ENCODE data around the gene AATK. TPM values are rescaled to one million over a fixed set of nuclear protein-coding genes. Genes with fewer than 3 reads are reported as not detected.

The AATK gene
- total and polyA plus RNA-seq, 3 experiments from 2014 or later: 0.29 to 0.55 TPM; not detected in 1

GRCh38 chr17:81188491-81188840 lies 22.4 kb upstream of the AATK start:
- CTCF ChIA-PET: interaction anchor here (0.9 kb wide), 1 partner anchor 17 kb away, joined by 3 read pairs; no protein-coding TSS in a partner anchor
- H3K4me3 Mint-ChIP-seq: no peak overlapping the region
- DNase-seq: no peak
- H3K27me3 Mint-ChIP-seq: peaks cover 0 to 8% of the 10 kb centered on the region in 2 donors
- Histone ChIP-seq H3K27me3 (ENCODE audit: insufficient read depth, low read length, poor library complexity, severe bottlenecking) (no peaks in the 10 kb centered on the region), H3K4me1 (ENCODE audit: insufficient read depth, low read length) (no peaks in the 10 kb centered on the region), H3K36me3 (ENCODE audit: insufficient read depth, low read length) (no peaks in the 10 kb centered on the region), H3K9me3 (ENCODE audit: low read length) (no peaks in the 10 kb centered on the region), H3K27ac (ENCODE audit: low read depth, low read length) (no peak overlapping the region), H3K4me3 (ENCODE audit: low read length) (no peak overlapping the region)
- no peaks in the 10 kb centered on the region for H3K4me1 Mint-ChIP-seq
- H3K36me3 Mint-ChIP-seq: no peaks in the 10 kb centered on the region
- H3K27ac Mint-ChIP-seq: no peak overlapping the region
- POLR2A ChIA-PET: interaction anchor here (0.6 kb wide), 1 partner anchor 710 kb away, joined by 10 read pairs; no protein-coding TSS in a partner anchor
- H3K9me3 Mint-ChIP-seq: no peaks in the 10 kb centered on the region

GRCh38 chr17:81187586-81188490 lies 21.8 kb upstream of the AATK start:
- Histone ChIP-seq H3K27ac (ENCODE audit: low read depth, low read length) (no peak overlapping the region), H3K9me3 (ENCODE audit: low read length) (no peaks in the 10 kb centered on the region), H3K4me3 (ENCODE audit: low read length) (no peak overlapping the region), H3K4me1 (ENCODE audit: insufficient read depth, low read length) (no peaks in the 10 kb centered on the region), H3K36me3 (ENCODE audit: insufficient read depth, low read length) (no peaks in the 10 kb centered on the region), H3K27me3 (ENCODE audit: insufficient read depth, low read length, poor library complexity, severe bottlenecking) (no peaks in the 10 kb centered on the region)
- Mint-ChIP-seq H3K27me3 (peaks cover under 1 to 8% of the 10 kb centered on the region in 2 donors), H3K27ac (no peak overlapping the region), H3K4me1 (no peaks in the 10 kb centered on the region), H3K4me3 (no peak overlapping the region), H3K9me3 (no peaks in the 10 kb centered on the region), H3K36me3 (no peaks in the 10 kb centered on the region)
- ChIA-PET CTCF (no interaction called here), POLR2A (no interaction called here)
- no peak for DNase-seq

GRCh38 chr17:81187120-81187519 lies 21.1 kb upstream of the AATK start:
- H3K4me3 ChIP-seq (ENCODE audit: low read length): no peak overlapping the region
- no peak overlapping the region for H3K27ac ChIP-seq (ENCODE audit: low read depth, low read length)
- no peaks in the 10 kb centered on the region for H3K4me1 ChIP-seq (ENCODE audit: insufficient read depth, low read length)
- Mint-ChIP-seq H3K27ac (no peak overlapping the region), H3K9me3 (no peaks in the 10 kb centered on the region), H3K4me3 (no peak overlapping the region), H3K36me3 (no peaks in the 10 kb centered on the region), H3K27me3 (peaks cover 2 to 8% of the 10 kb centered on the region in 2 donors), H3K4me1 (no peaks in the 10 kb centered on the region)
- H3K36me3 ChIP-seq (ENCODE audit: insufficient read depth, low read length): no peaks in the 10 kb centered on the region
- H3K9me3 ChIP-seq (ENCODE audit: low read length): no peaks in the 10 kb centered on the region
- H3K27me3 ChIP-seq (ENCODE audit: insufficient read depth, low read length, poor library complexity, severe bottlenecking): no peaks in the 10 kb centered on the region
- ChIA-PET CTCF (no interaction called here), POLR2A (no interaction called here)
- no peak for DNase-seq

GRCh38 chr17:81186203-81186602 lies 20.2 kb upstream of the AATK start:
- no peaks in the 10 kb centered on the region for H3K4me1 ChIP-seq (ENCODE audit: insufficient read depth, low read length)
- peaks cover 2 to 8% of the 10 kb centered on the region in 2 donors for H3K27me3 Mint-ChIP-seq
- POLR2A ChIA-PET: no interaction called here
- no peak overlapping the region for H3K4me3 Mint-ChIP-seq
- H3K9me3 ChIP-seq (ENCODE audit: low read length): no peaks in the 10 kb centered on the region
- no peaks in the 10 kb centered on the region for H3K9me3 Mint-ChIP-seq
- DNase-seq: no peak
- no peaks in the 10 kb centered on the region for H3K27me3 ChIP-seq (ENCODE audit: insufficient read depth, low read length, poor library complexity, severe bottlenecking)
- H3K36me3 ChIP-seq (ENCODE audit: insufficient read depth, low read length): no peaks in the 10 kb centered on the region
- no peak overlapping the region for H3K27ac Mint-ChIP-seq
- no peak overlapping the region for H3K27ac ChIP-seq (ENCODE audit: low read depth, low read length)
- no peaks in the 10 kb centered on the region for H3K36me3 Mint-ChIP-seq
- H3K4me1 Mint-ChIP-seq: no peaks in the 10 kb centered on the region
- H3K4me3 ChIP-seq (ENCODE audit: low read length): no peak overlapping the region
- CTCF ChIA-PET: no interaction called here

DNA sequence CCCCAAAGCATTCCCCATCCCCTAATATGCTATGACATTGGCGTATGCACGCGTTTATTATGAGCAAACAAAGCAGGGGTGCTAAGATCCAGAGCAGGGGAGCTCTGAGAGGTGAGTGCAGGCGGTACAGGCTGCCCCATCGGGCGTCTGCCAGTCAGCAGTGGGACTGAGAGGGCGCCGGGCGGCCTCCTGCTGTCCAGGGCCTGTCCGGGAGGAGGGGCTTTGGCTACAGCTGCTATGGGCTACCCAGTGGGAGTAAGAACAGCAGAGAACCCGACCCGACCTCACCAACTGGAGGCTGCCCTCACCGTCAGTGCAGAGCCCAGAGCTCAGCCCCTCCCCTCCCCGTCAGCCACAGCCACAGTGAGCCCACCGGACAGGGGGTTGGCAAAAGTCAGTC lies 18.5 kb upstream of the AATK start:
- Histone ChIP-seq H3K27ac (ENCODE audit: low read depth, low read length) (no peak overlapping the region), H3K36me3 (ENCODE audit: insufficient read depth, low read length) (no peaks in the 10 kb centered on the region), H3K4me3 (ENCODE audit: low read length) (no peak overlapping the region), H3K9me3 (ENCODE audit: low read length) (no peaks in the 10 kb centered on the region), H3K4me1 (ENCODE audit: insufficient read depth, low read length) (no peaks in the 10 kb centered on the region), H3K27me3 (ENCODE audit: insufficient read depth, low read length, poor library complexity, severe bottlenecking) (no peaks in the 10 kb centered on the region)
- no peak overlapping the region for H3K4me3 Mint-ChIP-seq
- POLR2A ChIA-PET: no interaction called here
- no peaks in the 10 kb centered on the region for H3K36me3 Mint-ChIP-seq
- H3K4me1 Mint-ChIP-seq: no peaks in the 10 kb centered on the region
- no peak for DNase-seq
- CTCF ChIA-PET: no interaction called here
- no peaks in the 10 kb centered on the region for H3K9me3 Mint-ChIP-seq
- peaks cover 2 to 8% of the 10 kb centered on the region in 2 donors for H3K27me3 Mint-ChIP-seq
- H3K27ac Mint-ChIP-seq: peak overlapping the region in 1 of 8 donors; percentile 17

DNA sequence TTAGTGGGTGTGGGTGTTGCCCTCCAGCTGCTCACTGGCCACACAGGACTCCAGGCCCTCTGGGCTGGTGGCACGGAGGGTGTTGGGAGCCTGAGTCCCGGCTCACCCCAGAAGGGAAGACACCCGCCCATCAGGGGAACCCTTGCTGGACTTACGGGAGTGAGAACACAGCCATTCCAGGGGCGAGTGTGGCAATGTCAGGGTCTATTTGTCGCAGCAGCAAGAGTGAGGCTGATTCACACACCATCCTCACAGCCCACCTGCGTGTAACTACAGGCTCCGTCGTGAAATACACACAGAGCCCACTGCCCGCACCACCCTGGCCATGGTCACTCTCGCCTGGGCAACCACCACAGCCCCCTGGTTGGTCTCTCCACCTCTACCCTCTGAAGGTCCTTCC lies 17.8 kb upstream of the AATK start:
- DNase-seq: no peak
- no peak overlapping the region for H3K27ac Mint-ChIP-seq
- no peaks in the 10 kb centered on the region for H3K36me3 Mint-ChIP-seq
- Histone ChIP-seq H3K27ac (ENCODE audit: low read depth, low read length) (no peak overlapping the region), H3K36me3 (ENCODE audit: insufficient read depth, low read length) (no peaks in the 10 kb centered on the region), H3K4me3 (ENCODE audit: low read length) (no peak overlapping the region), H3K4me1 (ENCODE audit: insufficient read depth, low read length) (no peaks in the 10 kb centered on the region), H3K9me3 (ENCODE audit: low read length) (no peaks in the 10 kb centered on the region), H3K27me3 (ENCODE audit: insufficient read depth, low read length, poor library complexity, severe bottlenecking) (no peaks in the 10 kb centered on the region)
- CTCF ChIA-PET: no interaction called here
- no peaks in the 10 kb centered on the region for H3K4me1 Mint-ChIP-seq
- POLR2A ChIA-PET: no interaction called here
- H3K9me3 Mint-ChIP-seq: no peaks in the 10 kb centered on the region
- no peak overlapping the region for H3K4me3 Mint-ChIP-seq
- peaks cover 2 to 8% of the 10 kb centered on the region in 2 donors for H3K27me3 Mint-ChIP-seq

DNA sequence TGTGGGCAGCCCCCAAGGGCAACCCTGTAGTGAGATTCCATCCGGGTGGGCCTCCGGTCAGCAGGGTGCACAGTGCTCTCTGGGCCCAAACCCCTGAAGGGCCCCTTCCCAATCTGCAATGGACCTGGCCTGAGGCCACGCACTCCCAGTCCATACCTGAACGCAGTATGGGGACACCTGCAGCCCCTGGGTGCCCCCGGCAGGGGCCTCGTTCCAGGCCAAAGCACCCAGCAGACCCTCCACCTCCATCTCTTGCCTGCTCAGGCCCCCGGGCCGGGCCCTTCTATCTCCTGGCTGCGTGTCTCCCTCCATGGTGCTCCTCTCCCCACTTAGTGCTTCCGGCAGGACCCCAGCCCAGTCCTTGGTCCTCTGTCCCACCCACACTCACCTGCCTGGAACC lies 17.3 kb upstream of the AATK start:
- peaks cover 2 to 8% of the 10 kb centered on the region in 2 donors for H3K27me3 Mint-ChIP-seq
- DNase-seq: no peak
- H3K36me3 Mint-ChIP-seq: no peaks in the 10 kb centered on the region
- no peak overlapping the region for H3K27ac Mint-ChIP-seq
- Histone ChIP-seq H3K36me3 (ENCODE audit: insufficient read depth, low read length) (no peaks in the 10 kb centered on the region), H3K4me1 (ENCODE audit: insufficient read depth, low read length) (no peaks in the 10 kb centered on the region), H3K27me3 (ENCODE audit: insufficient read depth, low read length, poor library complexity, severe bottlenecking) (no peaks in the 10 kb centered on the region), H3K27ac (ENCODE audit: low read depth, low read length) (no peak overlapping the region), H3K9me3 (ENCODE audit: low read length) (no peaks in the 10 kb centered on the region), H3K4me3 (ENCODE audit: low read length) (no peak overlapping the region)
- H3K9me3 Mint-ChIP-seq: no peaks in the 10 kb centered on the region
- CTCF ChIA-PET: no interaction called here
- POLR2A ChIA-PET: no interaction called here
- no peaks in the 10 kb centered on the region for H3K4me1 Mint-ChIP-seq
- no peak overlapping the region for H3K4me3 Mint-ChIP-seq

DNA sequence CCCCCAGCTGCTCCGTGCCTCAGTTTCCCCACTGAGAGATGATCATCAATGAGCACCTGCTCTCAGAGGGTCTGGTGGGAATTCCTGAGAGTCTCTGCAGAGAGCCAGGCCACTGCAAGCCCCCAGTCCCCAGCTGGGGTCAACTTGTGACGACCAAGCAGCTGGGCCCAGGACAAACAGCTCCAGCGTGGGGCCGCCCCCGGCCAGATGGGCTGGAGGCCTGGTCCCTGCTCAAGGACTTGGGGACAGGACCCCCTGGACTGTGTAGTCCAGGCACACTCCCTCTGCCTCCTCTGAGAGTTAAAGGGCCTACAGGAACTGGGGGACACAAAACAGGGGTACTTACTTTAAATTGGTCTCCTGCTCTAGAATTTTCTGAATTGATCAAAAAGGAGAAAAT lies 16.6 kb upstream of the AATK start:
- Histone ChIP-seq H3K27ac (ENCODE audit: low read depth, low read length) (no peak overlapping the region), H3K4me3 (ENCODE audit: low read length) (no peak overlapping the region), H3K36me3 (ENCODE audit: insufficient read depth, low read length) (no peaks in the 10 kb centered on the region), H3K9me3 (ENCODE audit: low read length) (no peaks in the 10 kb centered on the region), H3K4me1 (ENCODE audit: insufficient read depth, low read length) (no peaks in the 10 kb centered on the region), H3K27me3 (ENCODE audit: insufficient read depth, low read length, poor library complexity, severe bottlenecking) (no peaks in the 10 kb centered on the region)
- POLR2A ChIA-PET: no interaction called here
- no peak for DNase-seq
- CTCF ChIA-PET: no interaction called here
- no peak overlapping the region for H3K27ac Mint-ChIP-seq
- no peaks in the 10 kb centered on the region for H3K4me1 Mint-ChIP-seq
- no peaks in the 10 kb centered on the region for H3K36me3 Mint-ChIP-seq
- no peaks in the 10 kb centered on the region for H3K9me3 Mint-ChIP-seq
- peaks cover 2 to 8% of the 10 kb centered on the region in 2 donors for H3K27me3 Mint-ChIP-seq
- H3K4me3 Mint-ChIP-seq: no peak overlapping the region

Data from CD8-positive, alpha-beta memory T cell (primary cell).